A673 (cell line): ENCODE results near the gene ACHE. TPM values are rescaled to one million over a fixed set of nuclear protein-coding genes. Genes with fewer than 3 reads are reported as not detected.

Experiments
- Bru-seq: library from RNA; stranded (reverse); fragments of 400-500 nt; gene quantifications from one replicate; lab custom pipeline; 2021; lab: Mats Ljungman, UMichigan
- BruChase-seq, 2 experiments: library from RNA; stranded (reverse); fragments of 400-500 nt; gene quantifications; one replicate each; lab custom pipeline; 2021; lab: Mats Ljungman, UMichigan
- BruUV-seq: library from RNA; stranded (reverse); fragments of 400-500 nt; replicated peaks from 2 replicates; lab custom pipeline; 2021; lab: Mats Ljungman, UMichigan
- CTCF ChIA-PET: fragments of 300-600 bp; sonication (Branson Sonifier 250); formaldehyde crosslinking; loops from one replicate; lab custom pipeline; 2022; ENCODE audit warnings: antibody characterized with exemption; lab: Charles Lee
- POLR2A ChIA-PET: fragments of 300-600 bp; sonication (Branson Sonifier 250); formaldehyde crosslinking; loops from one replicate; lab custom pipeline; 2022; ENCODE audit warnings: antibody characterized with exemption; ENCODE audit not compliant: low non-redundant PET; lab: Charles Lee
- DNase-seq: peaks from one replicate; pipeline ENCODE4 v3.0.0-alpha.2; 2015; ENCODE audit warnings: low spot score
- H3K27ac ChIP-seq: fragments of 200-600 bp; sonication (generic); 2 replicates; pipeline ENCODE4 v1.5.1; 2016; ENCODE audit warnings: mixed run types, low read depth, mild to moderate bottlenecking, mixed read lengths, antibody characterized with exemption, low read length; ENCODE audit not compliant: poor library complexity, severe bottlenecking
- H3K27me3 ChIP-seq: fragments of 200-600 bp; sonication (generic); replicated peaks from 2 replicates; pipeline ENCODE4 v1.6.1; 2017; ENCODE audit warnings: mixed run types, low read depth, mild to moderate bottlenecking, mixed read lengths, antibody characterized with exemption, low read length; ENCODE audit not compliant: insufficient read depth, poor library complexity
- H3K36me3 ChIP-seq: fragments of 200-600 bp; sonication (generic); 2 replicates; pipeline ENCODE4 v1.6.1; 2016; ENCODE audit warnings: mixed run types, mild to moderate bottlenecking, mixed read lengths, antibody characterized with exemption, low read length; ENCODE audit not compliant: insufficient read depth, poor library complexity, severe bottlenecking
- H3K4me1 ChIP-seq: fragments of 200-600 bp; sonication (generic); 2 replicates; pipeline ENCODE4 v1.6.1; 2017; ENCODE audit warnings: mixed run types, mild to moderate bottlenecking, mixed read lengths, antibody characterized with exemption, low read length; ENCODE audit not compliant: insufficient read depth, poor library complexity, severe bottlenecking
- H3K4me3 ChIP-seq: fragments of 200-600 bp; sonication (generic); 2 replicates; pipeline ENCODE4 v1.5.1; 2016; ENCODE audit warnings: low read depth, mixed run types, mild to moderate bottlenecking, mixed read lengths, low read length; ENCODE audit not compliant: poor library complexity, severe bottlenecking
- H3K9me3 ChIP-seq: fragments of 200-600 bp; sonication (generic); 2 replicates; pipeline ENCODE4 v1.6.1; 2016; ENCODE audit warnings: mixed run types, low read depth, mild to moderate bottlenecking, mixed read lengths, antibody characterized with exemption, low read length; ENCODE audit not compliant: poor library complexity, severe bottlenecking
- CTCF ChIP-seq: fragments of 300-800, 200-600 bp; sonication (generic); conservative IDR thresholded peaks from 2 replicates; pipeline ENCODE4 v1.5.1; 2017; ENCODE audit warnings: low read depth, mild to moderate bottlenecking, antibody characterized with exemption, low read length, moderate library complexity, mixed read lengths
- EZH2 ChIP-seq: fragments of 200-600 bp; sonication (generic); IDR thresholded peaks from 2 replicates; pipeline ENCODE4 v1.6.1; 2017; ENCODE audit warnings: borderline replicate concordance, low read depth, mild to moderate bottlenecking, mixed read lengths, antibody characterized with exemption, low read length; ENCODE audit not compliant: poor library complexity, severe bottlenecking
- intact Hi-C: fragments of 100-400 bp; cut with micrococcal nuclease; formaldehyde crosslinking; loops from one replicate; pipeline ENCODE4 v1.10.0; 2022; ENCODE audit not compliant: unreplicated experiment
- long read RNA-seq: library from polyadenylated mRNA; stranded (forward); transcript quantifications from one replicate; pipeline ENCODE4 v2.0.0, GENCODE V29; 2022
- total RNA-seq: library from RNA; stranded (reverse); gene quantifications from 2 replicates; pipeline ENCODE4 v1.2.3, GENCODE V29; 2021

Gene ACHE
- total RNA-seq, result 0.52 and 0.87 TPM in 2 replicates
- Bru-seq, nascent RNA, result percentile 24 among the genes with signal in this experiment
- percentile 21 among the genes with signal in this experiment for BruChase-seq, experiment 1, labeled RNA remaining after a 2-hour chase
- percentile 24 among the genes with signal in this experiment for BruChase-seq, experiment 2, labeled RNA remaining after a 6-hour chase
- long read RNA-seq, partial matches to known transcripts, result 0 of 2 reads
- long read RNA-seq, other reads (novel, unspliced or antisense), result 2 of 2 reads

GRCh38 chr7:100895701-100895955, at the start of gene ACHE:
Gene ACHE, minus strand, starts transcription at chr7:100895888. Its CDS starts 1,656 bp downstream, at chr7:100894232.
- Histone ChIP-seq H3K4me1 (peaks cover 9% of the 10 kb centered on the region), H3K9me3 (no peaks in the 10 kb centered on the region), H3K4me3 (peak within 1 kb of the TSS; percentile 50), H3K27ac (no peak within 1 kb of the TSS), H3K27me3 (peaks cover 7% of the 10 kb centered on the region), H3K36me3 (no peaks in the 10 kb centered on the region)
- ChIA-PET CTCF (interaction anchor here (0.5 to 0.6 kb wide), 2 partner anchors 11 to 248 kb away, joined by 3 to 5 read pairs; no protein-coding TSS in a partner anchor), POLR2A (no interaction called here)
- BruUV-seq, result no TSS peak
- TF ChIP-seq EZH2 (no peak), CTCF (no peak)
- DNase-seq, result no peak
- intact Hi-C loops, result loop anchor here (2.0 to 10.0 kb wide), 4 partner anchors 182 to 387 kb away; partner anchors contain the start of gene FIS1

- H3K36me3 ChIP-seq, result no peaks in the 10 kb centered on the region
- no peaks in the 10 kb centered on the region for H3K27me3 ChIP-seq
- intact Hi-C loops, result no loop called here
- ChIA-PET POLR2A (no interaction called here), CTCF (no interaction called here)
- no peak overlapping the region for H3K4me3 ChIP-seq
- TF ChIP-seq EZH2 (no peak), CTCF (no peak)
- no peak overlapping the region for H3K27ac ChIP-seq
- H3K9me3 ChIP-seq, result no peaks in the 10 kb centered on the region
- BruUV-seq, result no TSS peak
- DNase-seq, result no peak
- peaks cover 4% of the 10 kb centered on the region for H3K4me1 ChIP-seq
These were observed 48.5 kb upstream of the ACHE start for GRCh38 chr7:100944138-100944537.

GRCh38 chr7:100943693-100944092, 48.0 kb upstream of the ACHE start:
- no peak for DNase-seq
- intact Hi-C loops, result no loop called here
- Histone ChIP-seq H3K4me1 (peaks cover 4% of the 10 kb centered on the region), H3K27me3 (no peaks in the 10 kb centered on the region), H3K4me3 (no peak overlapping the region), H3K27ac (no peak overlapping the region), H3K9me3 (no peaks in the 10 kb centered on the region), H3K36me3 (no peaks in the 10 kb centered on the region)
- no peak for TF ChIP-seq EZH2
- no peak for TF ChIP-seq CTCF
- POLR2A ChIA-PET, result no interaction called here
- CTCF ChIA-PET, result interaction anchor here (0.6 kb wide), 1 partner anchor 151 kb away, joined by 10 read pairs; no protein-coding TSS in a partner anchor
- no TSS peak for BruUV-seq
